Endothelial cell of umbilical vein (primary cell): ENCODE results near the gene DOCK1. TPM values are rescaled to one million over a fixed set of nuclear protein-coding genes. Genes with fewer than 3 reads are reported as not detected.

Experiments
- BruUV-seq: library from RNA; stranded (reverse); fragments of 400-500 nt; replicated peaks from 2 replicates; lab custom pipeline; 2021; lab: Mats Ljungman, UMichigan
- CTCF ChIA-PET: fragments of 300-600, 350-600 bp; sonication (Branson Sonifier 250); formaldehyde crosslinking; loops from one replicate; lab custom pipeline; 2021; ENCODE audit warnings: antibody characterized with exemption, inconsistent platforms; lab: Charles Lee
- POLR2A ChIA-PET: fragments of 300-600, 350-600 bp; sonication (Branson Sonifier 250); formaldehyde crosslinking; loops from one replicate; lab custom pipeline; 2021; ENCODE audit warnings: antibody characterized with exemption, inconsistent platforms; lab: Charles Lee
- DNase-seq: peaks from one replicate; pipeline ENCODE4 v3.0.0-alpha.2; 2011; ENCODE audit warnings: low read depth, low spot score
- FAIRE-seq: peaks from 2 replicates; lab custom pipeline; 2011; peaks lifted over from hg19 to GRCh38; lab: Jason Lieb, UNC
- H2AFZ ChIP-seq: 2 replicates; pipeline ENCODE4 v1.6.0; 2012; ENCODE audit warnings: low read depth, low read length, control low read depth, inconsistent platforms
- H3K27ac ChIP-seq: 2 replicates; pipeline ENCODE4 v1.5.1; 2011; ENCODE audit warnings: low read depth, mild to moderate bottlenecking, control low read depth, low read length, moderate library complexity; ENCODE audit not compliant: insufficient read depth
- H3K27me3 ChIP-seq, 2 experiments: 2 replicates each; pipeline versions ENCODE4 v1.6.0 to v1.6.1; 2011; ENCODE audit warnings: low read length in 2 of 2, mixed read lengths in 1 of 2; ENCODE audit not compliant: control insufficient read depth in 2 of 2, insufficient read depth in 2 of 2
- H3K36me3 ChIP-seq, 2 experiments: 2 replicates in 1 of 2; 3 replicates in 1 of 2; pipeline ENCODE4 v1.5.1; 2011; ENCODE audit warnings: low read length in 2 of 2, mild to moderate bottlenecking in 1 of 2, moderate library complexity in 1 of 2; ENCODE audit not compliant: control insufficient read depth in 2 of 2, insufficient read depth in 2 of 2; ENCODE audit errors: extremely low read depth in 1 of 2
- H3K4me1 ChIP-seq: 3 replicates; pipeline ENCODE4 v1.5.1; 2011; ENCODE audit warnings: mild to moderate bottlenecking, low read length; ENCODE audit not compliant: control insufficient read depth, insufficient read depth; ENCODE audit errors: extremely low read depth
- H3K4me2 ChIP-seq: 2 replicates; pipeline ENCODE4 v1.6.1; 2011; ENCODE audit warnings: low read length, control low read depth, mixed read lengths; ENCODE audit not compliant: insufficient read depth
- H3K4me3 ChIP-seq, 3 experiments: fragments of 200-600 bp in 1 of 3; sonication (generic), shearing (Covaris generic) in 1 of 3; replicated peaks in 1 of 3; 2 replicates each; pipeline ENCODE4 v1.5.1; 2011 to 2016; ENCODE audit warnings: control low read depth in 3 of 3, low read length in 3 of 3, mild to moderate bottlenecking in 2 of 3, inconsistent platforms in 1 of 3, low read depth in 1 of 3, moderate library complexity in 1 of 3; ENCODE audit not compliant: insufficient read depth in 1 of 3
- H3K79me2 ChIP-seq: 2 replicates; pipeline ENCODE4 v1.6.0; 2012; ENCODE audit warnings: low read length, inconsistent platforms; ENCODE audit not compliant: control insufficient read depth, insufficient read depth
- H3K9ac ChIP-seq: replicated peaks from 2 replicates; pipeline ENCODE3; 2011; ENCODE audit warnings: low read length, control low read depth; ENCODE audit not compliant: insufficient read depth; ENCODE audit errors: extremely low read depth
- H3K9me1 ChIP-seq: replicated peaks from 3 replicates; pipeline ENCODE4 v1.6.0; 2011; ENCODE audit warnings: mild to moderate bottlenecking, low read length; ENCODE audit not compliant: control insufficient read depth, insufficient read depth; ENCODE audit errors: extremely low read depth
- H3K9me3 ChIP-seq: replicated peaks from 2 replicates; pipeline ENCODE4 v1.5.1; 2012; ENCODE audit warnings: low read length, inconsistent platforms; ENCODE audit not compliant: control insufficient read depth, insufficient read depth
- H4K20me1 ChIP-seq: replicated peaks from 2 replicates; pipeline ENCODE3; 2011; ENCODE audit warnings: mild to moderate bottlenecking, low read length; ENCODE audit not compliant: control insufficient read depth, insufficient read depth; ENCODE audit errors: extremely low read depth
- EZH2 ChIP-seq: IDR thresholded peaks from 2 replicates; pipeline ENCODE4 v1.6.1; 2012; ENCODE audit warnings: borderline replicate concordance, low read depth, mild to moderate bottlenecking, moderate library complexity, low read length, inconsistent platforms; ENCODE audit not compliant: severe bottlenecking
- FOS ChIP-seq: IDR thresholded peaks from 2 replicates; pipeline ENCODE4 v1.6.1; 2011; ENCODE audit warnings: mild to moderate bottlenecking, low read length, moderate library complexity, borderline replicate concordance; ENCODE audit not compliant: insufficient read depth
- GATA2 ChIP-seq: IDR thresholded peaks from 2 replicates; pipeline ENCODE4 v1.7.0; 2011; ENCODE audit warnings: low read depth, mild to moderate bottlenecking, moderate library complexity, mixed read lengths, low read length; ENCODE audit not compliant: insufficient read length, insufficient read depth
- JUN ChIP-seq: IDR thresholded peaks from 2 replicates; pipeline ENCODE4 v1.6.1; 2011; ENCODE audit warnings: borderline replicate concordance, low read depth; ENCODE audit not compliant: insufficient read length, insufficient read depth
- MYC ChIP-seq: IDR thresholded peaks from one replicate; pipeline ENCODE4 v1.6.1; 2011; ENCODE audit warnings: mild to moderate bottlenecking, low read depth, low read length
- POLR2A ChIP-seq: IDR thresholded peaks from 2 replicates; pipeline ENCODE4 v1.6.1; 2012; ENCODE audit warnings: low read depth, mild to moderate bottlenecking, control low read depth, low read length
- POLR2AphosphoS5 ChIP-seq: IDR thresholded peaks from 2 replicates; pipeline ENCODE4 v1.6.1; 2012; ENCODE audit warnings: low read depth, mild to moderate bottlenecking, control low read depth, low read length, moderate library complexity; ENCODE audit not compliant: insufficient read depth
- dilution Hi-C: fragments of 300-500 bp; cut with MboI; formaldehyde crosslinking; loops from one replicate; pipeline ENCODE4 v1.15.0; 2019; ENCODE audit warnings: low sequenced_read_pairs; ENCODE audit not compliant: extremely low pct_ligation_motif_present
- intact Hi-C: fragments of 100-400 bp; cut with micrococcal nuclease; formaldehyde crosslinking; loops from one replicate; pipeline ENCODE4 v1.10.0; 2022
- polyA plus RNA-seq, 4 experiments: library from polyadenylated mRNA; depleted of rRNA in 3 of 4; stranded (reverse) in 3 of 4; unstranded in 1 of 4; fragments of >200 nt; gene quantifications; 2 replicates each; pipeline versions ENCODE4 v1.2.1 to v1.2.3, GENCODE V29; 2011 to 2012; ENCODE audit warnings: missing spikeins in 1 of 4
- total RNA-seq: library from RNA; stranded (reverse); gene quantifications from 2 replicates; pipeline ENCODE4 v1.2.3, GENCODE V29; 2021
- TF ChIP-seq, protein P1 (sequence below), 2 donors: IDR thresholded peaks; 1 replicate in 1 of 2; 2 replicates in 1 of 2; pipeline ENCODE4 v1.5.1; 2011; ENCODE audit warnings: low read length in 2 of 2, mild to moderate bottlenecking in 2 of 2, moderate library complexity in 2 of 2, control low read depth in 1 of 2, inconsistent platforms in 1 of 2, low read depth in 1 of 2; ENCODE audit not compliant: insufficient read depth in 1 of 2; ENCODE audit errors: extremely low read depth in 1 of 2
- TF ChIP-seq, protein P2 (sequence below): IDR thresholded peaks from 2 replicates; pipeline ENCODE4 v1.6.1; 2011; ENCODE audit not compliant: insufficient read depth, insufficient read length

Gene DOCK1
- total and polyA plus RNA-seq, 2 donors (not counting 3 experiments of a cell fraction or from before 2014, with no cell fraction given): 22.5 to 83.1 TPM

DNA sequence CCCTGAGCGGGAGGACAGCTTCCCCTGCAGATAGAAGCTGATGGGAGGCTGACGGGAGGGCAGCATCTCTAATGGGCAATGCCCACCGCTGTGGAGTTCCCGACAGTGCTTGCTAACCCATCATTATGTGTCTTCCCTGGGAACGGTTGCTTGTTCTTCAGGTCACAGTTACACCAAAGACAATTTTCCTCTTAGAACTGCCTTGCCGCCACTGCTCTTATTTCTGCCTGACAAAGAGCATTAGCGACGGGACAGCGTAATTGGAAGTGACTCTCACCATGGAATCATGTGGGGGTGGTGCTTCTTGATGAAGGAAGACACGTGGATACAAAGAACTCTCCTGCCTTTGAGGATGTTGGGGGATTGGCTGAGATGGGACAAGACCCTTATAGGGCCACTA is 562.6 kb downstream of the DOCK1 start:
- Histone ChIP-seq H3K9me1 (no peaks in the 10 kb centered on the region), H3K4me1 (no peaks in the 10 kb centered on the region), H3K9ac (no peak overlapping the region), H3K9me3 (no peaks in the 10 kb centered on the region), H3K27ac (no peak overlapping the region), H2AFZ (no peak overlapping the region), H3K4me3 (no peak overlapping the region), H3K27me3 (no peaks in the 10 kb centered on the region), H3K79me2 (no peaks in the 10 kb centered on the region), H4K20me1 (no peaks in the 10 kb centered on the region), H3K4me2 (no peak overlapping the region), H3K36me3 (no peaks in the 10 kb centered on the region)
- dilution Hi-C loops (no loop called here), intact Hi-C loops (no loop called here)
- POLR2A ChIA-PET: no interaction called here
- no TSS peak for BruUV-seq
- CTCF ChIA-PET: no interaction called here
- no peak for TF ChIP-seq MYC
- TF ChIP-seq JUN: no peak
- TF ChIP-seq GATA2: no peak
- TF ChIP-seq FOS: no peak
- TF ChIP-seq EZH2: no peak
- no peak for TF ChIP-seq POLR2A
- TF ChIP-seq, protein P1, sequence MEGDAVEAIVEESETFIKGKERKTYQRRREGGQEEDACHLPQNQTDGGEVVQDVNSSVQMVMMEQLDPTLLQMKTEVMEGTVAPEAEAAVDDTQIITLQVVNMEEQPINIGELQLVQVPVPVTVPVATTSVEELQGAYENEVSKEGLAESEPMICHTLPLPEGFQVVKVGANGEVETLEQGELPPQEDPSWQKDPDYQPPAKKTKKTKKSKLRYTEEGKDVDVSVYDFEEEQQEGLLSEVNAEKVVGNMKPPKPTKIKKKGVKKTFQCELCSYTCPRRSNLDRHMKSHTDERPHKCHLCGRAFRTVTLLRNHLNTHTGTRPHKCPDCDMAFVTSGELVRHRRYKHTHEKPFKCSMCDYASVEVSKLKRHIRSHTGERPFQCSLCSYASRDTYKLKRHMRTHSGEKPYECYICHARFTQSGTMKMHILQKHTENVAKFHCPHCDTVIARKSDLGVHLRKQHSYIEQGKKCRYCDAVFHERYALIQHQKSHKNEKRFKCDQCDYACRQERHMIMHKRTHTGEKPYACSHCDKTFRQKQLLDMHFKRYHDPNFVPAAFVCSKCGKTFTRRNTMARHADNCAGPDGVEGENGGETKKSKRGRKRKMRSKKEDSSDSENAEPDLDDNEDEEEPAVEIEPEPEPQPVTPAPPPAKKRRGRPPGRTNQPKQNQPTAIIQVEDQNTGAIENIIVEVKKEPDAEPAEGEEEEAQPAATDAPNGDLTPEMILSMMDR (IDR thresholded peaks at IDR 0.05; ENCODE audit: extremely low read depth in 1 of 2, insufficient read depth in 1 of 2, low read depth in 1 of 2, low read length in 2 of 2): no peak
- TF ChIP-seq, protein P2, sequence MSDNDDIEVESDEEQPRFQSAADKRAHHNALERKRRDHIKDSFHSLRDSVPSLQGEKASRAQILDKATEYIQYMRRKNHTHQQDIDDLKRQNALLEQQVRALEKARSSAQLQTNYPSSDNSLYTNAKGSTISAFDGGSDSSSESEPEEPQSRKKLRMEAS: no peak
- TF ChIP-seq POLR2AphosphoS5: no peak
- no peak for DNase-seq
- FAIRE-seq: no peak
